Measurements from ENCODE around the gene RAVER2. TPM values are rescaled to one million over a fixed set of nuclear protein-coding genes. Genes with fewer than 3 reads are reported as not detected.

The RAVER2 gene
- total RNA-seq, 1 donor from 2014 or later, result 18.6 TPM

- DNase-seq (ENCODE audit: low spot score in 2 of 2, unreplicated experiment in 2 of 2), result no peak
- Mint-ChIP-seq H3K4me3 (no peak overlapping the region), H3K27ac (no peak overlapping the region), H3K9me3 (peaks cover 6% of the 10 kb centered on the region), H3K27me3 (ENCODE audit: low read depth) (no peaks in the 10 kb centered on the region), H3K36me3 (no peaks in the 10 kb centered on the region), H3K4me1 (no peaks in the 10 kb centered on the region)
- no peak for TF ChIP-seq CTCF (IDR thresholded peaks at IDR 0.05; ENCODE audit: unreplicated experiment)
Observed at GRCh38 chr1:64703600-64703999, 41.3 kb upstream of the RAVER2 start.

GRCh38 chr1:64705591-64705990 is 39.3 kb upstream of the RAVER2 start:
- no peak for TF ChIP-seq CTCF (IDR thresholded peaks at IDR 0.05; ENCODE audit: unreplicated experiment)
- Mint-ChIP-seq H3K27ac (no peak overlapping the region), H3K36me3 (no peaks in the 10 kb centered on the region), H3K27me3 (ENCODE audit: low read depth) (no peaks in the 10 kb centered on the region), H3K4me3 (no peak overlapping the region), H3K9me3 (peaks cover 6% of the 10 kb centered on the region), H3K4me1 (no peaks in the 10 kb centered on the region)
- DNase-seq (ENCODE audit: low spot score in 2 of 2, unreplicated experiment in 2 of 2), result no peak

GRCh38 chr1:64711266-64711665 is 33.6 kb upstream of the RAVER2 start:
- H3K27me3 Mint-ChIP-seq (ENCODE audit: low read depth), result peaks cover 5% of the 10 kb centered on the region
- no peak overlapping the region for H3K4me3 Mint-ChIP-seq
- H3K9me3 Mint-ChIP-seq, result no peaks in the 10 kb centered on the region
- no peak for TF ChIP-seq CTCF (IDR thresholded peaks at IDR 0.05; ENCODE audit: unreplicated experiment)
- no peaks in the 10 kb centered on the region for H3K4me1 Mint-ChIP-seq
- DNase-seq (ENCODE audit: low spot score in 2 of 2, unreplicated experiment in 2 of 2), result no peak
- H3K36me3 Mint-ChIP-seq, result no peaks in the 10 kb centered on the region
- no peak overlapping the region for H3K27ac Mint-ChIP-seq

GRCh38 chr1:64712049-64712448 is 32.8 kb upstream of the RAVER2 start:
- Mint-ChIP-seq H3K4me1 (no peaks in the 10 kb centered on the region), H3K27me3 (ENCODE audit: low read depth) (peaks cover 5% of the 10 kb centered on the region)
- no peak for TF ChIP-seq CTCF (IDR thresholded peaks at IDR 0.05; ENCODE audit: unreplicated experiment)

GRCh38 chr1:64715186-64715585 is 29.7 kb upstream of the RAVER2 start:
- H3K4me1 Mint-ChIP-seq, result no peaks in the 10 kb centered on the region
- H3K27me3 Mint-ChIP-seq (ENCODE audit: low read depth), result peaks cover 6% of the 10 kb centered on the region
- DNase-seq (ENCODE audit: low spot score in 2 of 2, unreplicated experiment in 2 of 2), result no peak
- TF ChIP-seq CTCF (IDR thresholded peaks at IDR 0.05; ENCODE audit: unreplicated experiment), result no peak
- H3K4me3 Mint-ChIP-seq, result no peak overlapping the region
- peaks cover 1% of the 10 kb centered on the region for H3K36me3 Mint-ChIP-seq
- H3K27ac Mint-ChIP-seq, result no peak overlapping the region
- peaks cover 17% of the 10 kb centered on the region for H3K9me3 Mint-ChIP-seq

More at GRCh38 chr1:64712049-64712448, 32.8 kb upstream of the RAVER2 start:
- DNase-seq (ENCODE audit: low spot score in 2 of 2, unreplicated experiment in 2 of 2), result no peak
- no peak overlapping the region for H3K27ac Mint-ChIP-seq
- no peaks in the 10 kb centered on the region for H3K36me3 Mint-ChIP-seq
- H3K4me3 Mint-ChIP-seq, result no peak overlapping the region
- H3K9me3 Mint-ChIP-seq, result no peaks in the 10 kb centered on the region

GRCh38 chr1:64721135-64721534 is 23.7 kb upstream of the RAVER2 start:
- Mint-ChIP-seq H3K36me3 (peaks cover 1% of the 10 kb centered on the region), H3K27ac (no peak overlapping the region), H3K4me1 (peaks cover 9% of the 10 kb centered on the region), H3K27me3 (ENCODE audit: low read depth) (peaks cover 10% of the 10 kb centered on the region), H3K9me3 (peaks cover 17% of the 10 kb centered on the region), H3K4me3 (no peak overlapping the region)
- no peak for DNase-seq (ENCODE audit: low spot score in 2 of 2, unreplicated experiment in 2 of 2)
- TF ChIP-seq CTCF (IDR thresholded peaks at IDR 0.05; ENCODE audit: unreplicated experiment), result no peak
